Measurements from ENCODE around the gene MMD2. TPM values are rescaled to one million over a fixed set of nuclear protein-coding genes. Genes with fewer than 3 reads are reported as not detected.
"Not testable (repeated sequence)": the region's sequence is repeated elsewhere in the genome, so short reads cannot be mapped to it uniquely, and the experiment has no call there.

The MMD2 gene
- total RNA-seq, 1 experiment from 2014 or later: not detected

DNA sequence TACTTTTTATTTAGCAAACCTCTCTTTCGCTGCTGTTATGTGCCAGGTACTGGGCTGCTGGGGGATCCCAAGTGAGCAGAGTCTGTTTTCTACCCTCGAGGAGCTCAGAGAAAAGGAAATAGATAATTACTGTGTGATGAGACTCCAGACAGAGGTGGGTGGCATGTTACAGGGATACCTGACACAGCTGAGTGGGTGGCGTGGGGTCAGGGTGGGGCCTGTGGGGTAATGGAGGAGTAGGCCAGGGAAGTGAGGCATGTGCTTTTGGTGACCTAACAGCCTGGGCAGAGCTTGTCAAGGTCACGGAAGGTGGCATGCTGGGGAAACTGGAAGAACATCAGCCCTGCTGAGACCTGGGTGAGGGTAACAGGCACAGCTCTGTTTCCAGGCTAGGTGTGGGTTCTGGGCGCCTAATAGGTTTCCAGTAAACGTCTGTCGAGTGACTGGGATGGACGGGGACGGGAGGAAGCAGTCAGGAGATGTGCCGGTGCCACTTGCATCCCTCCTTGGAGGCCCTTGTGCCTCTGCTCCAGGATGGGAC lies 36.5 kb upstream of the MMD2 start (continued):
- TF ChIP-seq, protein P1, sequence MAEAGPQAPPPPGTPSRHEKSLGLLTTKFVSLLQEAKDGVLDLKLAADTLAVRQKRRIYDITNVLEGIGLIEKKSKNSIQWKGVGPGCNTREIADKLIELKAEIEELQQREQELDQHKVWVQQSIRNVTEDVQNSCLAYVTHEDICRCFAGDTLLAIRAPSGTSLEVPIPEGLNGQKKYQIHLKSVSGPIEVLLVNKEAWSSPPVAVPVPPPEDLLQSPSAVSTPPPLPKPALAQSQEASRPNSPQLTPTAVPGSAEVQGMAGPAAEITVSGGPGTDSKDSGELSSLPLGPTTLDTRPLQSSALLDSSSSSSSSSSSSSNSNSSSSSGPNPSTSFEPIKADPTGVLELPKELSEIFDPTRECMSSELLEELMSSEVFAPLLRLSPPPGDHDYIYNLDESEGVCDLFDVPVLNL (CRISPR knock-in tag; IDR thresholded peaks at IDR 0.05; ENCODE audit: borderline replicate concordance, low read depth): no peak
- TF ChIP-seq MYBL2 (CRISPR knock-in tag; IDR thresholded peaks at IDR 0.05): no peak

DNA sequence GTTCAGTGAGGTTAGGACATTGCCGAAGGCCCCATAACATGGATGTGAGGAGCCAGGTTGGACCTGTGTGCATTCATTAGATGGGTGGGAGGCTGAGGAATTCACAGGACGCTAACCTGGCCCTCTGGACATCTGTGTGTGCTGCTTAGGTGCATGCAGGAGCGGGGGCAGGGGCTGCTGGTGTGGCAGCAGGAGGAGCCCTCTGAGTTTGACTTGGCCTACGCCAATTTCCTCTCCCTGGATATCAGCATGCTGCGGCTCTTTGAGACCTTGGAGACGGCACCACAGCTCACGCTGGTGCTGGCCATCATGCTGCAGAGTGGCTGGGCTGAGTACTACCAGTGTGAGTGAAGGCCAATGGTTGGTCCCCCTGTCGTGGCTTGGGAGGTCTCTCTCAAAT lies 34.5 kb upstream of the MMD2 start:
- H3K4me3 Mint-ChIP-seq: no peak overlapping the region
- H3K36me3 Mint-ChIP-seq: peaks cover 32% of the 10 kb centered on the region
- TF ChIP-seq, protein P2, sequence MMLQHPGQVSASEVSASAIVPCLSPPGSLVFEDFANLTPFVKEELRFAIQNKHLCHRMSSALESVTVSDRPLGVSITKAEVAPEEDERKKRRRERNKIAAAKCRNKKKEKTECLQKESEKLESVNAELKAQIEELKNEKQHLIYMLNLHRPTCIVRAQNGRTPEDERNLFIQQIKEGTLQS (CRISPR knock-in tag; conservative IDR thresholded peaks at IDR 0.05): no peak
- no peak for TF ChIP-seq ZNF219 (CRISPR knock-in tag; IDR thresholded peaks at IDR 0.05; ENCODE audit: borderline replicate concordance)
- TF ChIP-seq, protein P3, sequence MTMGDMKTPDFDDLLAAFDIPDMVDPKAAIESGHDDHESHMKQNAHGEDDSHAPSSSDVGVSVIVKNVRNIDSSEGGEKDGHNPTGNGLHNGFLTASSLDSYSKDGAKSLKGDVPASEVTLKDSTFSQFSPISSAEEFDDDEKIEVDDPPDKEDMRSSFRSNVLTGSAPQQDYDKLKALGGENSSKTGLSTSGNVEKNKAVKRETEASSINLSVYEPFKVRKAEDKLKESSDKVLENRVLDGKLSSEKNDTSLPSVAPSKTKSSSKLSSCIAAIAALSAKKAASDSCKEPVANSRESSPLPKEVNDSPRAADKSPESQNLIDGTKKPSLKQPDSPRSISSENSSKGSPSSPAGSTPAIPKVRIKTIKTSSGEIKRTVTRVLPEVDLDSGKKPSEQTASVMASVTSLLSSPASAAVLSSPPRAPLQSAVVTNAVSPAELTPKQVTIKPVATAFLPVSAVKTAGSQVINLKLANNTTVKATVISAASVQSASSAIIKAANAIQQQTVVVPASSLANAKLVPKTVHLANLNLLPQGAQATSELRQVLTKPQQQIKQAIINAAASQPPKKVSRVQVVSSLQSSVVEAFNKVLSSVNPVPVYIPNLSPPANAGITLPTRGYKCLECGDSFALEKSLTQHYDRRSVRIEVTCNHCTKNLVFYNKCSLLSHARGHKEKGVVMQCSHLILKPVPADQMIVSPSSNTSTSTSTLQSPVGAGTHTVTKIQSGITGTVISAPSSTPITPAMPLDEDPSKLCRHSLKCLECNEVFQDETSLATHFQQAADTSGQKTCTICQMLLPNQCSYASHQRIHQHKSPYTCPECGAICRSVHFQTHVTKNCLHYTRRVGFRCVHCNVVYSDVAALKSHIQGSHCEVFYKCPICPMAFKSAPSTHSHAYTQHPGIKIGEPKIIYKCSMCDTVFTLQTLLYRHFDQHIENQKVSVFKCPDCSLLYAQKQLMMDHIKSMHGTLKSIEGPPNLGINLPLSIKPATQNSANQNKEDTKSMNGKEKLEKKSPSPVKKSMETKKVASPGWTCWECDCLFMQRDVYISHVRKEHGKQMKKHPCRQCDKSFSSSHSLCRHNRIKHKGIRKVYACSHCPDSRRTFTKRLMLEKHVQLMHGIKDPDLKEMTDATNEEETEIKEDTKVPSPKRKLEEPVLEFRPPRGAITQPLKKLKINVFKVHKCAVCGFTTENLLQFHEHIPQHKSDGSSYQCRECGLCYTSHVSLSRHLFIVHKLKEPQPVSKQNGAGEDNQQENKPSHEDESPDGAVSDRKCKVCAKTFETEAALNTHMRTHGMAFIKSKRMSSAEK (CRISPR knock-in tag; IDR thresholded peaks at IDR 0.05; ENCODE audit: borderline replicate concordance): no peak
- no peak for TF ChIP-seq ATF1 (CRISPR knock-in tag; IDR thresholded peaks at IDR 0.05)
- TF ChIP-seq, protein P4, sequence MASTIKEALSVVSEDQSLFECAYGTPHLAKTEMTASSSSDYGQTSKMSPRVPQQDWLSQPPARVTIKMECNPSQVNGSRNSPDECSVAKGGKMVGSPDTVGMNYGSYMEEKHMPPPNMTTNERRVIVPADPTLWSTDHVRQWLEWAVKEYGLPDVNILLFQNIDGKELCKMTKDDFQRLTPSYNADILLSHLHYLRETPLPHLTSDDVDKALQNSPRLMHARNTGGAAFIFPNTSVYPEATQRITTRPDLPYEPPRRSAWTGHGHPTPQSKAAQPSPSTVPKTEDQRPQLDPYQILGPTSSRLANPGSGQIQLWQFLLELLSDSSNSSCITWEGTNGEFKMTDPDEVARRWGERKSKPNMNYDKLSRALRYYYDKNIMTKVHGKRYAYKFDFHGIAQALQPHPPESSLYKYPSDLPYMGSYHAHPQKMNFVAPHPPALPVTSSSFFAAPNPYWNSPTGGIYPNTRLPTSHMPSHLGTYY (CRISPR knock-in tag; IDR thresholded peaks at IDR 0.05): no peak
- TF ChIP-seq, protein P5, sequence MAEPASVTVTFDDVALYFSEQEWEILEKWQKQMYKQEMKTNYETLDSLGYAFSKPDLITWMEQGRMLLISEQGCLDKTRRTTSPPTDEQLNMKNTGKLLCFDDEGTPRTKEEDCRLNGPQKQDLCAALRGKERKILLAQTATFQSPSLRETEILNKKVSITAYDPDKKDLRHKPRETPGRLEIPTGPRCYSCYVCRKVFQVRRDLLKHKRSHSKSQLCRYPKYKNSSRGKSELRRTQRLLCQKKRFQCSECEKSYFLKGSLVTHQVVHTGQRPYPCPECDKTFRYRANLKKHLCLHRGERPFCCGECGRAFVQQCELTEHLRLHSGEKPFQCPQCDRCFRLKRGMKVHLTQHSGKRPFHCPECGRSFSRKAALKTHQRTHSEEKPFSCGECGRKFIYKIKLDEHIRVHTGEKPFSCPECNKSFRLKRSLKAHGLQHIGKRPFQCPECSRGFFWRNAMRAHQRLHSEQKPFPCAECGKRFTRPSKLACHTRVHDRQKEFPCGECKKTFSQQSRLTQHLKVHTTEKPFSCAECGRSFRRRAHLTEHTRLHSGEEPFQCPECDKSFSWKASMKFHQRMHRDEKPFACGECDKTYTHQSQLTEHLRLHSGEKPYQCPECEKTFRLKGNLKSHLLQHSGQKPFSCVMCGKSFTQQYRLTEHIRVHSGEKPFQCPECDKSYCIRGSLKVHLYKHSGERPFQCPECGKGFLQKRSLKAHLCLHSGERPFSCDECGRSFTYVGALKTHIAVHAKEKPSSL (CRISPR knock-in tag; conservative IDR thresholded peaks at IDR 0.05): no peak
- TF ChIP-seq, protein P6, sequence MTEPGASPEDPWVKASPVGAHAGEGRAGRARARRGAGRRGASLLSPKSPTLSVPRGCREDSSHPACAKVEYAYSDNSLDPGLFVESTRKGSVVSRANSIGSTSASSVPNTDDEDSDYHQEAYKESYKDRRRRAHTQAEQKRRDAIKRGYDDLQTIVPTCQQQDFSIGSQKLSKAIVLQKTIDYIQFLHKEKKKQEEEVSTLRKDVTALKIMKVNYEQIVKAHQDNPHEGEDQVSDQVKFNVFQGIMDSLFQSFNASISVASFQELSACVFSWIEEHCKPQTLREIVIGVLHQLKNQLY (CRISPR knock-in tag; IDR thresholded peaks at IDR 0.05): no peak
- TF ChIP-seq, protein P7, sequence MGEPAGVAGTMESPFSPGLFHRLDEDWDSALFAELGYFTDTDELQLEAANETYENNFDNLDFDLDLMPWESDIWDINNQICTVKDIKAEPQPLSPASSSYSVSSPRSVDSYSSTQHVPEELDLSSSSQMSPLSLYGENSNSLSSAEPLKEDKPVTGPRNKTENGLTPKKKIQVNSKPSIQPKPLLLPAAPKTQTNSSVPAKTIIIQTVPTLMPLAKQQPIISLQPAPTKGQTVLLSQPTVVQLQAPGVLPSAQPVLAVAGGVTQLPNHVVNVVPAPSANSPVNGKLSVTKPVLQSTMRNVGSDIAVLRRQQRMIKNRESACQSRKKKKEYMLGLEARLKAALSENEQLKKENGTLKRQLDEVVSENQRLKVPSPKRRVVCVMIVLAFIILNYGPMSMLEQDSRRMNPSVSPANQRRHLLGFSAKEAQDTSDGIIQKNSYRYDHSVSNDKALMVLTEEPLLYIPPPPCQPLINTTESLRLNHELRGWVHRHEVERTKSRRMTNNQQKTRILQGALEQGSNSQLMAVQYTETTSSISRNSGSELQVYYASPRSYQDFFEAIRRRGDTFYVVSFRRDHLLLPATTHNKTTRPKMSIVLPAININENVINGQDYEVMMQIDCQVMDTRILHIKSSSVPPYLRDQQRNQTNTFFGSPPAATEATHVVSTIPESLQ (CRISPR knock-in tag; IDR thresholded peaks at IDR 0.05): no peak
- TF ChIP-seq, protein P8, sequence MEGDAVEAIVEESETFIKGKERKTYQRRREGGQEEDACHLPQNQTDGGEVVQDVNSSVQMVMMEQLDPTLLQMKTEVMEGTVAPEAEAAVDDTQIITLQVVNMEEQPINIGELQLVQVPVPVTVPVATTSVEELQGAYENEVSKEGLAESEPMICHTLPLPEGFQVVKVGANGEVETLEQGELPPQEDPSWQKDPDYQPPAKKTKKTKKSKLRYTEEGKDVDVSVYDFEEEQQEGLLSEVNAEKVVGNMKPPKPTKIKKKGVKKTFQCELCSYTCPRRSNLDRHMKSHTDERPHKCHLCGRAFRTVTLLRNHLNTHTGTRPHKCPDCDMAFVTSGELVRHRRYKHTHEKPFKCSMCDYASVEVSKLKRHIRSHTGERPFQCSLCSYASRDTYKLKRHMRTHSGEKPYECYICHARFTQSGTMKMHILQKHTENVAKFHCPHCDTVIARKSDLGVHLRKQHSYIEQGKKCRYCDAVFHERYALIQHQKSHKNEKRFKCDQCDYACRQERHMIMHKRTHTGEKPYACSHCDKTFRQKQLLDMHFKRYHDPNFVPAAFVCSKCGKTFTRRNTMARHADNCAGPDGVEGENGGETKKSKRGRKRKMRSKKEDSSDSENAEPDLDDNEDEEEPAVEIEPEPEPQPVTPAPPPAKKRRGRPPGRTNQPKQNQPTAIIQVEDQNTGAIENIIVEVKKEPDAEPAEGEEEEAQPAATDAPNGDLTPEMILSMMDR (IDR thresholded peaks at IDR 0.05): no peak
- TF ChIP-seq TEAD4 (CRISPR knock-in tag; IDR thresholded peaks at IDR 0.05): no peak
- no peak for TF ChIP-seq GRHL2 (CRISPR knock-in tag; IDR thresholded peaks at IDR 0.05; ENCODE audit: insufficient replicate concordance, severe bottlenecking)
- no peak for TF ChIP-seq MXD4 (CRISPR knock-in tag; IDR thresholded peaks at IDR 0.05; ENCODE audit: borderline replicate concordance)
- TF ChIP-seq SMAD4 (CRISPR knock-in tag; IDR thresholded peaks at IDR 0.05): no peak
- TF ChIP-seq ZNF396 (CRISPR knock-in tag; IDR thresholded peaks at IDR 0.05; ENCODE audit: borderline replicate concordance): no peak
- no peak for TF ChIP-seq TCF7 (CRISPR knock-in tag; IDR thresholded peaks at IDR 0.05; ENCODE audit: low read depth)
- no peak for TF ChIP-seq ZNF416 (CRISPR knock-in tag; IDR thresholded peaks at IDR 0.05)
- ChIA-PET POLR2A (no interaction called here), CTCF (no interaction called here)
- DNase-seq (ENCODE audit: low spot score) (no peak), ATAC-seq (no peak)
- H3K27me3 Mint-ChIP-seq (ENCODE audit: low read depth): no peaks in the 10 kb centered on the region
- H3K9me3 Mint-ChIP-seq: no peaks in the 10 kb centered on the region
- H3K27ac Mint-ChIP-seq: no peak overlapping the region
- no peaks in the 10 kb centered on the region for H3K4me1 Mint-ChIP-seq

DNA sequence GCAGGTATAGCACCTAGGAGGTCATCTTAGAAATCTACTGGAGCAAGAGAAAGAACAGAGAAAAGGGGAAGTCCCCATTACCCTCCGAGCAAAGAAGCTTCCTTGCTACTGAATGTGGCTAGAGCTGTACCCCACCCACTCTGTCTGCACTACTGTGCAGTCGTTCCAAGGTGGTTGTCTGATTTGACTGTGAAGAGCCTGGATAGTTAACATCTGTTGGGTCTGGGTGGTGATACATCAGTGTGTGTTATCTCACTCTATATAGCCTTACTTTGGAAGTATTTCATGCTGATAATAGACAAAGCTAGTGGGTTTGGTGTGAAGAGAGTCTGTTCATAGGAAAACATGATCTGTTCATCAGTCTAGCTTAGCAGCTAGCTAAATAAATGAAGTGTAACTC lies 23.8 kb upstream of the MMD2 start:
- H3K27me3 Mint-ChIP-seq (ENCODE audit: low read depth): not testable (repeated sequence)

More for the DNA sequence above, 23.8 kb upstream of the MMD2 start:
- not testable (repeated sequence) for H3K9me3 Mint-ChIP-seq; ATAC-seq; DNase-seq (ENCODE audit: low spot score); H3K4me3 Mint-ChIP-seq; H3K4me1 Mint-ChIP-seq; H3K27ac Mint-ChIP-seq
- ChIA-PET POLR2A (interaction anchor here (0.6 kb wide), 1 partner anchor 87 kb away, joined by 10 read pairs; no protein-coding TSS in a partner anchor), CTCF (interaction anchor here (0.5 kb wide), 1 partner anchor 9 kb away, joined by 3 read pairs; no protein-coding TSS in a partner anchor)
- H3K36me3 Mint-ChIP-seq: peaks cover 70% of the 10 kb centered on the region

All from WTC11 (cell line).